ENCODE measurements around the gene RHBDL3.

The RHBDL3 gene

DNA sequence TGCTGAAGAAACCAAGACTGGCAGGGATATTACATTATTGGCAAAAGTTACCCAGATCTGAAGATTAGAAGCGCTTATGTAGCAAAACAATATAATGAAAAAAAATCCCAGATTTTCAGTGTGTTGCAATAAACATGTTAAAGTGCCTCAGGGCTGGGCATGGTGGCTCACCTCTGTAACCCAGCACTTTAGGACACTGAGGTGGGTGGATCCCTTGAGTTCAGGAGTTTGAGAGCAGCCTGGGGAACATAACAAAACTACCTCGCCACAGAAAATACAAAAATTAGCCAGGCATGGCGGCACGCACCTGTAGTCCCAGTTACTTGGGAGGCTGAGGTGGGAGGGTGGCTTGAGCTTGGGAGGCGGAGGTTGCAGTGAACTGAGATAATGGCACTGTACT is 91.1 kb downstream of the RHBDL3 start:
- Histone ChIP-seq H3K4me2 (no peak overlapping the region), H3K27ac (no peak overlapping the region), H2AFZ (ENCODE audit: low read depth) (no peak overlapping the region), H3K9ac (no peak overlapping the region), H3K36me3 (ENCODE audit: insufficient read depth) (peaks cover 52% of the 10 kb centered on the region; the same call in 1 of the 2 replicates), H4K20me1 (ENCODE audit: insufficient read depth) (peaks cover 74% of the 10 kb centered on the region), H3K4me1 (ENCODE audit: low read depth, poor library complexity, severe bottlenecking) (peaks cover 64% of the 10 kb centered on the region), H3K4me3 (IDR thresholded peaks at IDR 0.05; ENCODE audit: insufficient read depth, low read depth, low read length) (no peak overlapping the region), H3K79me2 (ENCODE audit: insufficient read depth, low read depth) (peaks cover 97% of the 10 kb centered on the region), H3K27me3 (ENCODE audit: insufficient read depth, low read depth) (no peaks in the 10 kb centered on the region)
- TF ChIP-seq, protein P1, sequence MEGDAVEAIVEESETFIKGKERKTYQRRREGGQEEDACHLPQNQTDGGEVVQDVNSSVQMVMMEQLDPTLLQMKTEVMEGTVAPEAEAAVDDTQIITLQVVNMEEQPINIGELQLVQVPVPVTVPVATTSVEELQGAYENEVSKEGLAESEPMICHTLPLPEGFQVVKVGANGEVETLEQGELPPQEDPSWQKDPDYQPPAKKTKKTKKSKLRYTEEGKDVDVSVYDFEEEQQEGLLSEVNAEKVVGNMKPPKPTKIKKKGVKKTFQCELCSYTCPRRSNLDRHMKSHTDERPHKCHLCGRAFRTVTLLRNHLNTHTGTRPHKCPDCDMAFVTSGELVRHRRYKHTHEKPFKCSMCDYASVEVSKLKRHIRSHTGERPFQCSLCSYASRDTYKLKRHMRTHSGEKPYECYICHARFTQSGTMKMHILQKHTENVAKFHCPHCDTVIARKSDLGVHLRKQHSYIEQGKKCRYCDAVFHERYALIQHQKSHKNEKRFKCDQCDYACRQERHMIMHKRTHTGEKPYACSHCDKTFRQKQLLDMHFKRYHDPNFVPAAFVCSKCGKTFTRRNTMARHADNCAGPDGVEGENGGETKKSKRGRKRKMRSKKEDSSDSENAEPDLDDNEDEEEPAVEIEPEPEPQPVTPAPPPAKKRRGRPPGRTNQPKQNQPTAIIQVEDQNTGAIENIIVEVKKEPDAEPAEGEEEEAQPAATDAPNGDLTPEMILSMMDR (conservative IDR thresholded peaks at IDR 0.05; ENCODE audit: low read depth, low read length): no peak

DNA sequence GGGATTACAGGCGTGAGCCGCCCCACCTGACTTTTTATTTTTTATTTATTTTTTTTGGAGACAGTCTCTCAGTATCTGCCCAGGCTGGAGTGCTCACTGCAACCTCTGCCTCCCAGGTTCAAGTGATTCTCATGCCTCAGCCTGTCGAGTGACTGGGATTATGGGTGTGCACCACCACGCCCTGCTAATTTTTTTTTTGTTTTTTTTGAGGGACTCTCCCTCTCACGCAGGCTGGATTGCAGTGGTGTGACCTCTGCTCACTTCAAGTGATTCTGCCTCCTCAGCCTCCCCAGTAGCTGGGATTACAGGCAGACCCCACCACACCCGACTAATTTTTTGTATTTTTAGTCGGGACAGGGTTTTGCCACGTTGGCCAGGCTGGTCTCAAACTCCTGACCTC is 92.0 kb downstream of the RHBDL3 start:
- peaks cover 66% of the 10 kb centered on the region for H4K20me1 ChIP-seq (ENCODE audit: insufficient read depth)

DNA sequence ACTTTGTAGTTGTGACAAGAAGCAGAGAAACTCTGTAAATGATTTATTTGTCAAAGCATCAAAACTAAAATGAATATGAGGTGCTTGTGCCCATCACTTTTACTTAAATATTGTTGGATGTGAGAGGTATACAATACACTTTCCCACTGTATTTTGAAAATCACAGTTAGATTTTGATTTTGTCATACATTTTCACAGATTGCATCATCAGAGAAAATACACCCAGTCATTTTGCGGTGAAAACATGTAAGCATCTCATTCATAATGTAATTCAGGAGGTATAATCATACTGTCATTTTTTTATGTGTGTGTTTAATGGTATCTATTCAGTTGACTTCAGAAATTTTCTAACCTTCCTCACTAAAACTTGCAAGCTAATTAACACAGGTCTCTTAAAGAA is 95.6 kb downstream of the RHBDL3 start:
- H3K27ac ChIP-seq: no peak overlapping the region
- H3K9ac ChIP-seq: no peak overlapping the region
- peaks cover 91% of the 10 kb centered on the region for H3K79me2 ChIP-seq (ENCODE audit: insufficient read depth, low read depth)
- no peak overlapping the region for H2AFZ ChIP-seq (ENCODE audit: low read depth)
- peaks cover 32% of the 10 kb centered on the region for H3K4me1 ChIP-seq (ENCODE audit: low read depth, poor library complexity, severe bottlenecking)
- H3K4me3 ChIP-seq (IDR thresholded peaks at IDR 0.05; ENCODE audit: insufficient read depth, low read depth, low read length): no peak overlapping the region
- H4K20me1 ChIP-seq (ENCODE audit: insufficient read depth): peaks cover 43% of the 10 kb centered on the region
- TF ChIP-seq, protein P1 (conservative IDR thresholded peaks at IDR 0.05; ENCODE audit: low read depth, low read length): no peak
- H3K4me2 ChIP-seq: no peak overlapping the region
- no peaks in the 10 kb centered on the region for H3K27me3 ChIP-seq (ENCODE audit: insufficient read depth, low read depth)
- peaks cover 61% of the 10 kb centered on the region; the same call in 1 of the 2 replicates for H3K36me3 ChIP-seq (ENCODE audit: insufficient read depth)

More for the DNA sequence above, 92.0 kb downstream of the RHBDL3 start:
- TF ChIP-seq, protein P1 (conservative IDR thresholded peaks at IDR 0.05; ENCODE audit: low read depth, low read length): no peak
- H3K36me3 ChIP-seq (ENCODE audit: insufficient read depth): peaks cover 53% of the 10 kb centered on the region; the same call in 1 of the 2 replicates
- no peak overlapping the region for H3K27ac ChIP-seq
- peaks cover 97% of the 10 kb centered on the region for H3K79me2 ChIP-seq (ENCODE audit: insufficient read depth, low read depth)
- no peak overlapping the region for H3K4me2 ChIP-seq
- H3K4me1 ChIP-seq (ENCODE audit: low read depth, poor library complexity, severe bottlenecking): peaks cover 55% of the 10 kb centered on the region
- no peak overlapping the region for H2AFZ ChIP-seq (ENCODE audit: low read depth)
- no peak overlapping the region for H3K4me3 ChIP-seq (IDR thresholded peaks at IDR 0.05; ENCODE audit: insufficient read depth, low read depth, low read length)
- no peaks in the 10 kb centered on the region for H3K27me3 ChIP-seq (ENCODE audit: insufficient read depth, low read depth)
- H3K9ac ChIP-seq: no peak overlapping the region

DNA sequence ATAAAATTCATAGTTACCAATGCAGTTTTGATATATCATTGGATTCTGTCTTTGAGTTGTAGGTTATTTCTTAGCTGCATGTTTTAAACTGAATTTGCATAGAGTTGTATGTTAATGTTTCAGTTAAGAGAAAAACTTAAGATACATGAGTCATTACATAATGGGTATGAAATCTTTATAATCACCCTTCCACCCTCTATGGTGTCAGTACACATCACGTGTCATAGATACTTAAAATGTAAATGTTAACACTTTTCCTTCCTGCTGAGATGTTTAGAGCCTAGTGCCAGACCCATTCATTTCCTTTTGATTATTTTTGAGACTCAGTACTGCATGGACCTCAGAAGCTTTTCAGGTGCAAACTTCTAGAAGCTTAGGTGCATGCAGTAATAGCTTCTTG is 104.8 kb downstream of the RHBDL3 start:
- Histone ChIP-seq H3K9ac (no peak overlapping the region), H3K27ac (no peak overlapping the region), H3K79me2 (ENCODE audit: insufficient read depth, low read depth) (peaks cover 64% of the 10 kb centered on the region; the same call in 1 of the 2 replicates), H3K4me2 (no peak overlapping the region), H3K4me3 (IDR thresholded peaks at IDR 0.05; ENCODE audit: insufficient read depth, low read depth, low read length) (no peak overlapping the region), H3K36me3 (ENCODE audit: insufficient read depth) (peaks cover 50% of the 10 kb centered on the region), H3K27me3 (ENCODE audit: insufficient read depth, low read depth) (no peaks in the 10 kb centered on the region), H3K4me1 (ENCODE audit: low read depth, poor library complexity, severe bottlenecking) (peaks cover 30% of the 10 kb centered on the region), H4K20me1 (ENCODE audit: insufficient read depth) (peaks cover 10% of the 10 kb centered on the region; the same call in 1 of the 2 replicates), H2AFZ (ENCODE audit: low read depth) (no peak overlapping the region)
- TF ChIP-seq, protein P1 (conservative IDR thresholded peaks at IDR 0.05; ENCODE audit: low read depth, low read length): no peak
